Loucy (cell line): Measurements from ENCODE around the gene EZR.

Source experiments
- H2AFZ ChIP-seq: fragments of 200-600 bp; sonication (generic); 2 replicates; pipeline ENCODE4 v1.6.0; 2016; ENCODE audit warnings: antibody characterized with exemption, mild to moderate bottlenecking, low read length, moderate library complexity
- H3F3A ChIP-seq: fragments of 200-600 bp; 2 replicates; pipeline ENCODE4 v1.6.0; 2016; ENCODE audit warnings: antibody characterized with exemption, low read depth, mild to moderate bottlenecking
- H3K27me3 ChIP-seq: fragments of 200-600 bp; sonication (generic); 2 replicates; pipeline ENCODE4 v1.6.1; 2014; ENCODE audit warnings: low read length, mild to moderate bottlenecking; ENCODE audit not compliant: insufficient read depth, poor library complexity, severe bottlenecking
- H3K36me3 ChIP-seq: fragments of 200-600 bp; sonication (generic); 2 replicates; pipeline ENCODE4 v1.6.1; 2016; ENCODE audit warnings: low read length; ENCODE audit not compliant: insufficient read depth
- H3K4me1 ChIP-seq: fragments of 200-600 bp; sonication (generic); 2 replicates; pipeline ENCODE4 v1.5.1; 2014; ENCODE audit warnings: low read length, mild to moderate bottlenecking; ENCODE audit not compliant: insufficient read depth, poor library complexity, severe bottlenecking
- H3K4me2 ChIP-seq: fragments of 200-600 bp; sonication (generic); 2 replicates; pipeline ENCODE4 v1.6.0; 2014; ENCODE audit warnings: antibody characterized with exemption, low read length, low read depth, mild to moderate bottlenecking; ENCODE audit not compliant: poor library complexity, severe bottlenecking
- H3K4me3 ChIP-seq: fragments of 200-600 bp; sonication (generic); 2 replicates; pipeline ENCODE4 v1.5.1; 2014; ENCODE audit warnings: low read length, mild to moderate bottlenecking, mixed read lengths; ENCODE audit not compliant: poor library complexity, severe bottlenecking
- H3K79me2 ChIP-seq: fragments of 200-600 bp; sonication (generic); 2 replicates; pipeline ENCODE4 v1.6.1; 2014; ENCODE audit warnings: low read length; ENCODE audit not compliant: insufficient read depth
- H3K9ac ChIP-seq: fragments of 200-600 bp; sonication (generic); 2 replicates; pipeline ENCODE4 v1.6.0; 2014; ENCODE audit warnings: mild to moderate bottlenecking, low read depth, low read length, moderate library complexity; ENCODE audit not compliant: poor library complexity, severe bottlenecking
- H3K9me2 ChIP-seq: fragments of 200-600 bp; sonication (generic); replicated peaks from 2 replicates; pipeline ENCODE4 v1.6.1; 2016; ENCODE audit warnings: low read depth, low read length, mixed read lengths
- H3K9me3 ChIP-seq: fragments of 200-600 bp; sonication (generic); 2 replicates; pipeline ENCODE4 v1.6.1; 2014; ENCODE audit warnings: mild to moderate bottlenecking, antibody characterized with exemption, low read length, low read depth; ENCODE audit not compliant: insufficient read depth
- H4K20me1 ChIP-seq: fragments of 200-600 bp; sonication (generic); 2 replicates; pipeline ENCODE4 v1.6.0; 2014; ENCODE audit warnings: antibody characterized with exemption, low read length, mild to moderate bottlenecking; ENCODE audit not compliant: insufficient read depth, poor library complexity, severe bottlenecking
- EZH2phosphoT487 ChIP-seq: fragments of 200-600 bp; IDR thresholded peaks from 2 replicates; pipeline ENCODE4 v1.6.1; 2018; ENCODE audit warnings: antibody characterized with exemption, mild to moderate bottlenecking, moderate library complexity, borderline replicate concordance
- TF ChIP-seq, protein P1 (sequence below): fragments of 200-600 bp; sonication (generic); conservative IDR thresholded peaks from 2 replicates; pipeline ENCODE4 v1.5.1; 2014; ENCODE audit warnings: mild to moderate bottlenecking, antibody characterized with exemption, low read length

Gene EZR

DNA sequence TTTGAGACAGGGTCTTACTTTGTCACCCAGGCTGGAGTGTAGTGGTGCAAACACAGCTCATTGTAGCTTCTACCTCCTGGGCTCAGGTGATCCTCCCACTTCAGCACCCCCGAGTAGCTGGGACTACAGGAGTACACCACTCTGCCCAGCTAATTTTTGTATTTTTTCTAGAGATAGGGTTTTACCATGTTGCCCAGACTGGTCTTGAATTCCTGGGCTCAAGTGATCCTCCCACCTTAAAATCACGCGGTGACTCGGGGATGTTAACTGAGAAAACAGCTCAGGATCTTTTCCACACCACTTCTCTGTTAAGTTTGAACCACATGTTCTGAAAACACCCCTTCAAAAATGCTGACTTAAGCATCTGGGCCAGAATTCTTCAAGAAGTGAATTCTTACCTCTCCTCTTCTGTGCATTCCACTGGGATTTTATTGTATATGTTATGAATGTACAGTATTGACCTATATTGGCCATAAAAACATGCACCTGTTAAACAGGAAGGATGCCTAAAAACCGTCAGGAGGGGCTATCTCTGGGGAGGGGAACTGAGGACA is 96.9 kb downstream of the EZR start:
- no peak overlapping the region for H3K4me2 ChIP-seq
- no peaks in the 10 kb centered on the region for H3K79me2 ChIP-seq
- no peaks in the 10 kb centered on the region for H3K9me3 ChIP-seq
- no peak overlapping the region for H3K4me3 ChIP-seq
- H3K9ac ChIP-seq = no peak overlapping the region
- TF ChIP-seq, protein P1, sequence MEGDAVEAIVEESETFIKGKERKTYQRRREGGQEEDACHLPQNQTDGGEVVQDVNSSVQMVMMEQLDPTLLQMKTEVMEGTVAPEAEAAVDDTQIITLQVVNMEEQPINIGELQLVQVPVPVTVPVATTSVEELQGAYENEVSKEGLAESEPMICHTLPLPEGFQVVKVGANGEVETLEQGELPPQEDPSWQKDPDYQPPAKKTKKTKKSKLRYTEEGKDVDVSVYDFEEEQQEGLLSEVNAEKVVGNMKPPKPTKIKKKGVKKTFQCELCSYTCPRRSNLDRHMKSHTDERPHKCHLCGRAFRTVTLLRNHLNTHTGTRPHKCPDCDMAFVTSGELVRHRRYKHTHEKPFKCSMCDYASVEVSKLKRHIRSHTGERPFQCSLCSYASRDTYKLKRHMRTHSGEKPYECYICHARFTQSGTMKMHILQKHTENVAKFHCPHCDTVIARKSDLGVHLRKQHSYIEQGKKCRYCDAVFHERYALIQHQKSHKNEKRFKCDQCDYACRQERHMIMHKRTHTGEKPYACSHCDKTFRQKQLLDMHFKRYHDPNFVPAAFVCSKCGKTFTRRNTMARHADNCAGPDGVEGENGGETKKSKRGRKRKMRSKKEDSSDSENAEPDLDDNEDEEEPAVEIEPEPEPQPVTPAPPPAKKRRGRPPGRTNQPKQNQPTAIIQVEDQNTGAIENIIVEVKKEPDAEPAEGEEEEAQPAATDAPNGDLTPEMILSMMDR = no peak
- no peak for TF ChIP-seq EZH2phosphoT487
- H3K4me1 ChIP-seq = peaks cover 13% of the 10 kb centered on the region
- no peaks in the 10 kb centered on the region for H4K20me1 ChIP-seq
- H2AFZ ChIP-seq = no peak overlapping the region
- no peaks in the 10 kb centered on the region for H3K27me3 ChIP-seq
- no peaks in the 10 kb centered on the region for H3K9me2 ChIP-seq
- no peaks in the 10 kb centered on the region for H3K36me3 ChIP-seq
- H3F3A ChIP-seq = no peaks in the 10 kb centered on the region

DNA sequence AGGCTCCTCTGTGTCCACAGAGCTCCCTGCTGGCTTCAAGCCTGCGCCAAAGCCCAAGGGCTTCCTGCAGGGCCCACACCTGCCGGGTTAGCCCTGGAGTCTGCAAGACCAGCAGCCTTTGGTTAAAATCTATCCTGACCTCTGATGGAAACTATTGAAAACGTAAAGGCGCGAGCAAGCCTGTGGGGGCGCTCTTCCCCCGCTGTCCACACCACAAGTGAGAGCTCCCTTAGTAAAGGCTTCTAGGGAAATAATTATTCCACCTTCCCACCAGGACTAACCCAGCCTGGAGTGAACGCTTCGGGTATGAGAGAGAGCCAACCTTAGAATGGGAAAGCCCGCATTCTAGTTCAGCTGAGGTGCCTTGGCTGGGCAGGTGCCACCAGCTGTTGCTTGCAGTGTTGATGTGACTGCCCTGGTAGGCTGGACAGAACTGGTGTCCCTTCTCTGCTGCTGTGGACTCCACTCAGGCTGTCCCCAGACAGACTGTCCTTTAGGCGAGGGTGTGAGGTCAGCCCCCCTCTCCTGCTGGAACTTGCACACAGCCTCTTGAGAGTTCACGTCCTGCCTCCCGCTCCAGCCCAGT is 100.6 kb downstream of the EZR start:
- Histone ChIP-seq H3K36me3 (no peaks in the 10 kb centered on the region), H3K9ac (no peak overlapping the region), H3K27me3 (no peaks in the 10 kb centered on the region), H3K4me2 (no peak overlapping the region), H3K4me1 (peaks cover 15% of the 10 kb centered on the region), H3K9me2 (no peaks in the 10 kb centered on the region), H3K4me3 (no peak overlapping the region), H3K9me3 (no peaks in the 10 kb centered on the region), H3K79me2 (no peaks in the 10 kb centered on the region), H3F3A (no peaks in the 10 kb centered on the region), H4K20me1 (no peaks in the 10 kb centered on the region), H2AFZ (no peak overlapping the region)
- TF ChIP-seq, protein P1 = peak; percentile 90
- no peak for TF ChIP-seq EZH2phosphoT487

DNA sequence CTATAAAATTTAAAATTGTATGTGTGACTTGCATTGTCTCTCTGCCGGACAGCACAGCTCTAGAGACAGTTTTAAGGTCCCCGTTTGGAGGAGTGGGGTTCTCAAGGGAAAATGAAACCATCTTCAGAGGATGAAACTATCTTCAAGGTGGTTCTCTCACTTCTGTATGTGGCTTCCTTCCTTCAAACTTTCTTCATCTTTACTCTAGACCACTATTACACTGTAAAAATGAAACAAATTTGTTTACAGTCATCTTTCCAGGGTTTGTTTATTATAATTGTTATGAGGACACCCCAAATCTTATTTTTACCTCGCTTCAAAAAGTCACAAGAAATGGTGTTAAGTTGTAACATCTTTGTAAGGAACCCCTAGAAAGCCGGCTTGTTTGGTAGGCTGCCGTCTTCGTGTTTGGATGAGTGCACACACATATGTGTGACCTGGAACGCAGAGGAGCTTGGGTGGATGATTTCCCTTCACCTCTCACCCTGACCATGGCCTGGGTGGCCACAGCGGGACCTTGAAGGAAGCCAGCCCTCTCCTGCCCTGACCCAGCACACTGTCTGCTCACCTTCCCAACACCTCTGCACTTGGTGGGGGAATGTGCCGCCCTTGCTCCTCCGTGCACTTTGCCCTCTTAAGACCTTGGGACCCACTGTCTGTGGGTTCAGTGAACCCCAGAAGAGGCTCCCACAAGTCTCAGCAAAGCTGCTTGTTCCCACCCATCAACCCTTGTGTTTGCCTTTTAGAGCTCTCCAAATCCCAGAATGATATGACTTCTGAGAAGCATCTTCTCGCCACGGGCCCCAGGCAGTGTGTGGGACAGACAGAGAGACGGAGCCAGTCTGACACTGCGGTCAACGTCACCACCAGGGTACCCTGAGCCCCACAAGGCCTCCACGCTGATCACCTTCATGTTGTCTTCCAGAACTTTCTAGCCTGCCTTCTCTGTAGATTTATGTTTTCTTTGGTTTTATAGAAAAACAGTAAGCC is 101.5 kb downstream of the EZR start:
- Histone ChIP-seq H3K4me2 (no peak overlapping the region), H3K9ac (no peak overlapping the region), H4K20me1 (no peaks in the 10 kb centered on the region), H3K79me2 (no peaks in the 10 kb centered on the region), H3F3A (no peaks in the 10 kb centered on the region), H3K4me3 (no peak overlapping the region), H2AFZ (no peak overlapping the region), H3K9me2 (no peaks in the 10 kb centered on the region), H3K9me3 (no peaks in the 10 kb centered on the region), H3K4me1 (peaks cover 22% of the 10 kb centered on the region), H3K36me3 (no peaks in the 10 kb centered on the region), H3K27me3 (no peaks in the 10 kb centered on the region)
- TF ChIP-seq EZH2phosphoT487 = no peak
- TF ChIP-seq, protein P1 = no peak
